ENCODE results near the gene YAP1.
"Not testable (repeated sequence)": the region's sequence is repeated elsewhere in the genome, so short reads cannot be mapped to it uniquely, and the experiment has no call there.

The YAP1 gene

DNA sequence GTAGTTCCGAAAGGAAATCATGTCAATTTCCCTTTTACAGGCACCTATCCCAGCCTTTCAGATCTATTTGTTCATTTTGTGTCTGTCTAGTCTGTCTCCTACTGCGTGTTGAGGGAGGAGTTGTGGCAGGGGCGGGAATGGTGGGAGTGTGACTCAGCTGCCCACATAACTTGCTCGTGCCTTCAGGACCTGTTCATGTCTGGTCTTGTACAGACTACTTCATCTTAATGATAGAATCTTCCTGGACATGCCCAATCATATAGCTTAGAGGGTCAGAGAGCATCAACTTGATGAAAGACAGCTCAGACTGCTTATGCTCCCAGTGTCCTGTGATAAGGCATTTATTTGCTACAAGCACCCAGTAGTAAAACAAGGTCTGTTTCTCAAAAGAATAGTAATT is 146.0 kb downstream of the YAP1 start:
- Histone ChIP-seq H2AFZ (ENCODE audit: low read length) (no peak overlapping the region), H3K4me2 (ENCODE audit: low read depth, low read length) (no peak overlapping the region), H3K27ac (ENCODE audit: low read length) (no peak overlapping the region), H3F3A (ENCODE audit: insufficient read depth, low read length) (no peaks in the 10 kb centered on the region), H4K20me1 (ENCODE audit: insufficient read depth, low read length) (no peaks in the 10 kb centered on the region), H3K9me2 (replicated peaks; ENCODE audit: insufficient read depth, low read length) (no peaks in the 10 kb centered on the region), H3K27me3 (replicated peaks; ENCODE audit: insufficient read depth, low read length) (no peaks in the 10 kb centered on the region), H3K36me3 (replicated peaks; ENCODE audit: insufficient read depth, low read length) (no peaks in the 10 kb centered on the region), H3K79me2 (ENCODE audit: low read length) (no peaks in the 10 kb centered on the region), H3K9me3 (replicated peaks; ENCODE audit: insufficient read depth, low read length) (no peaks in the 10 kb centered on the region), H3K4me3 (ENCODE audit: low read length) (no peak overlapping the region), H3K4me1 (ENCODE audit: low read length) (no peaks in the 10 kb centered on the region), H3K9ac (ENCODE audit: low read length) (no peak overlapping the region)
- no peak for DNase-seq
- TF ChIP-seq EZH2phosphoT487 (IDR thresholded peaks at IDR 0.05; ENCODE audit: low read length) (no peak), EZH2 (optimal IDR thresholded peaks at IDR 0.05; ENCODE audit: low read depth, low read length) (no peak), CTCF (IDR thresholded peaks at IDR 0.05; ENCODE audit: low read length) (no peak)

- no peak for DNase-seq
- H3K27me3 ChIP-seq (replicated peaks; ENCODE audit: insufficient read depth, low read length): no peaks in the 10 kb centered on the region
- no peak overlapping the region for H3K27ac ChIP-seq (ENCODE audit: low read length)
- no peaks in the 10 kb centered on the region for H3F3A ChIP-seq (ENCODE audit: insufficient read depth, low read length)
- H3K9me3 ChIP-seq (replicated peaks; ENCODE audit: insufficient read depth, low read length): no peaks in the 10 kb centered on the region
- H3K4me3 ChIP-seq (ENCODE audit: low read length): no peak overlapping the region
- no peak for TF ChIP-seq CTCF (IDR thresholded peaks at IDR 0.05; ENCODE audit: low read length)
- TF ChIP-seq EZH2 (optimal IDR thresholded peaks at IDR 0.05; ENCODE audit: low read depth, low read length): no peak
- TF ChIP-seq EZH2phosphoT487 (IDR thresholded peaks at IDR 0.05; ENCODE audit: low read length): no peak
- H3K9me2 ChIP-seq (replicated peaks; ENCODE audit: insufficient read depth, low read length): no peaks in the 10 kb centered on the region
- no peaks in the 10 kb centered on the region for H3K79me2 ChIP-seq (ENCODE audit: low read length)
- no peaks in the 10 kb centered on the region for H3K36me3 ChIP-seq (replicated peaks; ENCODE audit: insufficient read depth, low read length)
- H2AFZ ChIP-seq (ENCODE audit: low read length): no peak overlapping the region
- no peak overlapping the region for H3K9ac ChIP-seq (ENCODE audit: low read length)
- no peaks in the 10 kb centered on the region for H4K20me1 ChIP-seq (ENCODE audit: insufficient read depth, low read length)
- no peak overlapping the region for H3K4me2 ChIP-seq (ENCODE audit: low read depth, low read length)
- H3K4me1 ChIP-seq (ENCODE audit: low read length): no peaks in the 10 kb centered on the region
Measured at GRCh38 chr11:102260241-102260640, 150.0 kb downstream of the YAP1 start.

DNA sequence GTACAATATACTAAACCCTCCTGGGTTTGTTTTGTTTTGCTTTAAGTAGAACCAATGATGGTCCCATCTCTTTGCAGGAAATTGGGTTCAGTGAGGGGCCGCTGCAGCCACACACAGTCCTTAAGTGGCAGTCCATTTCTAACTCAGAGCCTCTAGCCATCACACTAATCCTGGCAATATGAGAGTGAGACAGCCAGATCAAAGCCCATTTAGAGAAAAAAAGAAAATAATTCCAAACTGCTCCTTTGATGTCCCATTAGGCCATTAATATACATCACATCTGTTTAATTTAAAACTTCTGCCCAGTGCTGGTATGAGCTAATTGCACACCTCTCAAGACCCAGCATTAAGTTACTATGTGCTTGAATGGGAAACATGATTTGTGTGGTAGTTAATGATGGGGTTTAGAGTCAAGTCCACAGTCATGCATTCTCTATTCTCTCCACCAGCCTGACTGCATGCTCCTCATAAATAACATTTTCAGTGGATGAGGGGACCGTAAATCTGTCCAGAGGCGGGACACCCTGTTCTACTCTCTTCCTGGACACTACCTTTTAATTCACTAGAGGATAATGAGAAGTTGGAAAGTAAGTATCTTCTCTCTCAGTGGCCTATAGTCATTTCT is 153.2 kb downstream of the YAP1 start:
- Histone ChIP-seq H3F3A (ENCODE audit: insufficient read depth, low read length) (no peaks in the 10 kb centered on the region), H4K20me1 (ENCODE audit: insufficient read depth, low read length) (no peaks in the 10 kb centered on the region), H3K9me3 (replicated peaks; ENCODE audit: insufficient read depth, low read length) (no peaks in the 10 kb centered on the region), H3K9me2 (replicated peaks; ENCODE audit: insufficient read depth, low read length) (no peaks in the 10 kb centered on the region), H3K36me3 (replicated peaks; ENCODE audit: insufficient read depth, low read length) (no peaks in the 10 kb centered on the region), H3K27me3 (replicated peaks; ENCODE audit: insufficient read depth, low read length) (no peaks in the 10 kb centered on the region), H3K9ac (ENCODE audit: low read length) (no peak overlapping the region), H3K27ac (ENCODE audit: low read length) (no peak overlapping the region), H3K79me2 (ENCODE audit: low read length) (no peaks in the 10 kb centered on the region), H3K4me2 (ENCODE audit: low read depth, low read length) (no peak overlapping the region), H3K4me1 (ENCODE audit: low read length) (no peaks in the 10 kb centered on the region), H3K4me3 (ENCODE audit: low read length) (no peak overlapping the region), H2AFZ (ENCODE audit: low read length) (no peak overlapping the region)
- DNase-seq: no peak
- no peak for TF ChIP-seq CTCF (IDR thresholded peaks at IDR 0.05; ENCODE audit: low read length)

DNA sequence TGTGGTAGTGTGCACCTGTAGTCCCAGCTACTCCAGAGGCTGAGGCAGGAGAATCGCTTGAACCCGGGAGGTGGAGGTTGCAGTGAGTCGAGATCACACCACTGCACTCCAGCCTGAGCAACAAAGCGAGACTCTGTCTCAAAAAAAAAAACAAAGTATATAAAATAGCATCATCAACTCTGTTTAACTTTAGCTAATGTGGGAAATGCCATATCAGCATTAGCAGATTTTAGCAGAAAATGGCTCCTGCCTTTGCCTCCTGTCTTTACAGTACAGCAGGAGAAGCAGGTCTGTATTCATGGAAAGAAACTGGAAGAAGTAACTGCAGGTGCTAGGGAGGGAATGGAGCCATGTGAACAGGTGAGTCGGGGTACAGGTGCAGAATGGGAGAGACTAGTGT is 154.5 kb downstream of the YAP1 start:
- not testable (repeated sequence) for H3K79me2 ChIP-seq (ENCODE audit: low read length); H3K27me3 ChIP-seq (replicated peaks; ENCODE audit: insufficient read depth, low read length); H3K9me2 ChIP-seq (replicated peaks; ENCODE audit: insufficient read depth, low read length); H3K9me3 ChIP-seq (replicated peaks; ENCODE audit: insufficient read depth, low read length); H3K4me3 ChIP-seq (ENCODE audit: low read length); H3K27ac ChIP-seq (ENCODE audit: low read length); DNase-seq; H3K4me1 ChIP-seq (ENCODE audit: low read length); H3K9ac ChIP-seq (ENCODE audit: low read length); H4K20me1 ChIP-seq (ENCODE audit: insufficient read depth, low read length); H3K4me2 ChIP-seq (ENCODE audit: low read depth, low read length); H3F3A ChIP-seq (ENCODE audit: insufficient read depth, low read length); H3K36me3 ChIP-seq (replicated peaks; ENCODE audit: insufficient read depth, low read length); H2AFZ ChIP-seq (ENCODE audit: low read length)

Data from MM.1S (cell line).